Dermis microvascular lymphatic vessel endothelial cell (primary cell): ENCODE data around the gene GABRB3. TPM values are rescaled to one million over a fixed set of nuclear protein-coding genes. Genes with fewer than 3 reads are reported as not detected.
"Not testable (repeated sequence)": the region's sequence is repeated elsewhere in the genome, so short reads cannot be mapped to it uniquely, and the experiment has no call there.

Experiments
- DNase-seq, 2 donors: peaks; one replicate each; pipeline versions ENCODE4 v3.0.0 to v3.0.0-alpha.2; 2010; ENCODE audit warnings: low read depth in 2 of 2
- total RNA-seq: library from RNA; depleted of rRNA; stranded (reverse); fragments of >200 nt; gene quantifications from 2 replicates; pipeline ENCODE4 v1.2.1, GENCODE V29; 2014

The GABRB3 gene
- total RNA-seq, 1 donor from 2014 or later = 0.13 TPM

DNA sequence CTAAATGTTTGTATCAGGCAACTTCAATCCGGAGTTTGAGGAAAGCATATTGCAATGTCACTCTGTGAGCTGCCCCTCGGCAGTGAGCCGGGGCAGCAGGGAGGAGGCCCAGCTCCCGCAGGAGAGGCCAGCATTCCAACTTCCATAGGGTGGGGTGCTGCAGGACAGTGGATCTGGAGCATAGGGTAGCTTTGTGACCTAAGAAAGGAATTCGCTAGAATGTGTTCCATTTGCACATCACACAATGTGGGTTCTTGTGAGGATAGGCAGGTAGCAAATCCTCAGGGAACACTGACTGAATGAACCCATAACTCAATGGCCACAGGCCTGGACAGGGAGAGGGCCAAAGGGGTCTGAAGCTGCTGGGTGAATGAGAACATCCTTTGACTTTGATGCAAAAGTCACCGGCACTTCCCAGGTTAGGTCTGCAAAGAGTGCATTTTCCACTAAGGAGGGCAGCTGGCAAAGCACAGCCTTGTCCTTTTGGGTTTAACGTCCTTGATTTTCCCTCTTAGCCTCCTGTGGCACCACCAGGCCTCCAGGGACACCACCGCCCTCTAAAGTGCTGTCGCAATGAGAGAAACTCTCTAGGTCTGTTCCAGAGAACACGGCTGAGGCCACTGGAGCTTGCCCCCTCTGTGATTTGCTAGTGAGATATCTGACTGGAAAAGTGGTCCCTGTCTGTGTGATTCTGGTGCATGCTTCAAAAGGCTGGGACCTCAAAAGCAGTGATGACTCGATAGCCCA is 36.2 kb downstream of the GABRB3 start:
- no peak for DNase-seq

DNA sequence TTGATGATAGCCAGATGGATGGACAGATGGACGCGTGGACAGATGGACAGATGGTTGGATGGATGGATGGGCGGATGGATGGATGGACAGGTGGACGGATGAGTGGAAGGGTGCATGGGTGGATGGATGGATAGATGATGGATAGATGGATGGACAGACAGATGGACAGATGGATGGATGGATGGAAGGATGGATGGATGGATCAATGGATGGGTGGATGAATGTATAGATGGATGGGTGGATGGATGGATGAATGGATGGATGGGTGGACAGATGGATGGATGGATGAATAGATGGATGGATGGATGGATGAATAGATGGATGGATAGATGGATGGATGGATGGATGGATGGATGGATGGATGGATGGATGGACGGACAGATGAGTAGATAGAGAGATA is 40.9 kb downstream of the GABRB3 start:
- DNase-seq = no peak

DNA sequence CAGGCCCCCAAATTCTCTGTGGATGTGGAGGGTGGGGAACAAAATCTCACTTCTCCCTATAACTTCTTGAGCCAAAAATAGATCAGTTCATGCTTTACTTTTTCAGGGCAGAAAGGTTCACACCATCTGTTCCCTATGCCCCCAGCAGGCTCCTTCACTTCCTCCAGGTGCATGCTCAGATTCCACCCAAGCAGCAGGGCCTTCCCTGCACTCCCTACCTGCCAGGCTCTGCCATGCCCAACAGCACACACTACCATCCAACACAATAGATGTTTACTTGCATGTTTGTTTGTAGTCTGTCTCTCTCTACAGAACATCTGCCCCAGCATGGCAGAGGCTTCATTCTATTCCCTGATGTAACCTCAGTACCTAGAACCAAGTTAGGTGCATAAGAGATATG is 43.3 kb downstream of the GABRB3 start:
- no peak for DNase-seq

DNA sequence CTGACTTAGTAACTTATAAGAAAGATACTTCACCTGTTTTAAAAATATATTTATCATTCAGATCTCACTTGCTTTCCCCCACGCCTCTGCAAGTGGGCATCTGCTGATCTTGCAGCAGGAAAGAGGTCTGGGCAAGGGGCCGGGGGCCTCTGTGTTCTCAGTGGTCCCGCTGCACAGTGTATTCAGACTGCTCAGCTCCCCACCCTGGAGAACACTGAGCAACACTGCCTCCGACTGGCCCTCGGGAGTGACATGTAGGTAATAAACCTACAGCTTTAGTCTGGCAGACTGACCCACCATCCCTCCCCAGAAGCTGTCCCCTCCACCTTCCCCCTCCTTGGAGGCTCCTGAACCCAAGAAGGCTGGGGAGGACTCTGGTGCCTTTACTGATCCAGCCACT is 43.8 kb downstream of the GABRB3 start:
- no peak for DNase-seq

DNA sequence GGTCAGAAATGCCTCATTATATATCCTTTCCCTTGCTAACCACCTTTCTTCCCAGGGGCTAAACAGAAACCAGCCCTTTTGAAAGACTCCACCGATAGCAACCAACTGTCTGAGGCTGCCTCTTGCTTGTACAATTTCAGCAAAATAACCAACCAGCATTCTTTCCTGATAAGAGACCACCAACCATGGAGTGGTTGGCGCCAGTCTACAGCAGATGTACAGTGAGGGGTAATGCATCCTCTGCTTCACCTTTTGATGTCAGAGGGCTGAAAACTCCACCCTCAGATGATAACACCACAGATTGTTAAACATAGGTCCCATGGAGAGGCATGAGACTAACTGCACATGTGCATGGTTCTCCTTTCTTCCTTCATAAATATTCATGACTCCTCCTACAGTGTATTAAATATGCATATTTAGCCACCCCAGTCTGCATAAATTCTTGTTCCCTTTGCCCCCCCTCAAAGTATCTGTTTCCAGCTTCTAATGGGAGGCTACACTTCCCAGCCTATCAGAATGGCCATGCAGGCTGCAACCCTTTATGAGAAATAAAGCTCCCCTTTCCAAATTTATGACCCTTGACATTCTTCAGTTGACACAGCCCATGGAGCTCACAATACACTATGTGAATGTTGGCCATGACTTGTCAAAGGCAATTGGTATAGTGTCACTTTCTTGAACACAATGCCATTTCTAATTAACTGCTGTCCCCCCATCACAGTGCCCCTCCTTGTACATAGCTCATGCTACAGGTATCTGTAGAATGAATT is 48.3 kb downstream of the GABRB3 start:
- DNase-seq = no peak

DNA sequence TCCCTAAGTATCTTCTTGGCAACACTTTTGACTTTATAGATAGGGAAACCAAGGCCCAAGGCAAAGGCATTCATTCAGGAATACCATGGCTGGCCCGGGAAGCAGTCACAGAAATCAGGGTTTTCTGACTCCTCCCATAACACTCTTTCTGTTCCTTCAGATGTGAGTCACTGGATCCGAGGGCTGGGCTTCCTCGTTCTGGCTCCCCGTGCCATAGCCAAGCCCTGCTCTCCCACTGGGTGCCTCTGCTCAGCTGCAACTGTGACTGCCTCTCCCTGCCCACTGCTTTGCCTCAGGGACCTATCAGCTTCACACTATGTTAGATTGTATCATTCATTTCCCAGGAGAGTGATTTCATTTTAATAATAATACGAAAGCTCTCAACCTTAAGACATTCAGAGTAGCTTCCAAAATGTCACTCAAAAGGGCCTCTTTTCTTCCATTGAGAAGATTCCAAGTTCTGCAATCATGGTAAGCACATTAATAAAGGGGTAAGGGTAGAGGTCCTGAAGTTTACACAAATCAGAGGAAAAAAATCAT is 50.2 kb downstream of the GABRB3 start:
- no peak for DNase-seq

DNA sequence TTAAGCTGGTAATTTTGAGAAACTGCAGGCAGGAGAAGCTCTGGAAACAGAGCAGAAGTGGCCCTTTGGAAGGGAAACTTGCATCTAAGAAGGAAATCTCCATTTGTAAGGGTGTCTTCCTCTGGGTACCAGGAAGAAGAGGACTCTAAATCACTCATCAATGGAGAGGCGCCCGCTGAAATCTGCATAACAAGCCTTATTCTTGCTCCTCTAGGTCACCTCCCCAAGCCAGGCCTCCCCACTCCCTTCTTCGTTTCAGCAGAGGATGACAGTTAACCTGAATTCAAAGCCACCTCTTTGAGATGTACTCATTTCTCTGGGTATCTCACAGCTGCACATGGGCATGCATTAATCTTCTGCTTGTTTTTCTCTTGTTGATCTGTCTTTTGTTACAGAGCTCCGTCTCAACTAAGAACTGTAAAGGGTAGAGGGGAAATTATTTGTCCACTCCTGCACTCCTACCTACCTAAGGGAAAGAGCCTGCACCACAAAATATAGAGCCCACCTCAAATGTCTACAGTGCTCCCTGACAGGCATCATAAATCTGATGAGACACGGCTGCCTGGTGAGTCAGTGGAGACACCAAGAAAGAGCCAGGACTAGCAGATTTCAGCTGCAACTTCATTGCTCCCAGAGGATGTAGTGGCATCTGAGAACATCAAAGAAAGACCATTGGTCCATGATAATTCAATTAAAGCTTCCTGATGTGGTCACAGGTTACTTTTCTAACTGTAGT is 51.5 kb downstream of the GABRB3 start:
- no peak for DNase-seq

DNA sequence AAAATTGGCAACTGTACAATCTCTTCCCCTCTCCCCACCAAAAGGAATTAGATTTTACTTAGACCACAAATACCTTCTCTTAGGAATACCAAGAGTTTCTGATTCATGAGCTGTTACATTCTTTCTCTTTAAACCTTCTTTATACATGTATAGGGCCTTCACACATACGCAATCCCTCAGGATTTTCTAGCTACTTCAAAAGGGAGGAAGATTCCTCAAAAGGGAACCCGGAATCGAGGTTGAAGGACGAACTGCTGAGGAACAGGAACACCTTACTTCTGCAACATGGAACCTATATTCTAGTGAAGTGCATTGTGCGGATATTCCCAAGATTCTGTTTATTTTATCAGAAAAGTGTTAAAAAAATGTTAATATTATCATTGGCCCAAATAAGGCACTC is 52.3 kb downstream of the GABRB3 start:
- no peak for DNase-seq

DNA sequence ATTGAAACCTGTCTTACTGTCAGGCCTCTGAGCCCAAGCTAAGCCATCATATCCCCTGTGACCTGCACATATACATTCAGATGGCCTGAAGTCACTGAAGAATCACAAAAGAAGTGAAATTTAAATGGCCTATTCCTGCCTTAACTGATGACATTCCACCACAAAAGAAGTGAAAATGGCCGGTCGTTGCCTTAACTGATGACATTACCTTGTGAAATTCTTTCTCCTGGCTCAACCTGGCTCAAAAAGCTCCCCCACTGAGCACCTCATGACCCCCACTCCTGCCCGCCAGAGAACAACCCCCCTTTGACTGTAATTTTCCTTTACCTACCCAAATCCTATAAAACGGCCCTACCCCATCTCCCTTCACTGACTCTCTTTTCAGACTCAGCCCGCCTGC is 53.0 kb downstream of the GABRB3 start:
- DNase-seq = not testable (repeated sequence)

DNA sequence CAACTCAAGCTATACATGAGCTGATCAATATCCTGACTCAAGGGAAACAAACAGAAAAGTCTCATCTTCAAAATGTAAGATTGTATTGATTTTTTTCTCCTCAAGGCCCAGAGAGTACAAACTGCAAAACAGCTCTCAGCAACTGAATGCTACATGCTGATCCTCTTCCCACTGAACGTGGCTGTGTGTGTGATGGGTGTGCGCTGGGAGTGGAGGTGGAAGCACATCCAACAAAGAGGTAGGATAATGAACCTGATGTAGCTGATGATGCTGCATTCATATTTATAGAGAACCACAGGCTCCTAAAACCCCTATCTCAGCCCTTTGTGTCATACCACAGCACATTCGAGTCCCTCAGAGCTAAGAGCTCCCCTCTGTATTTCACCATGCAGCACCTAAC is 56.8 kb downstream of the GABRB3 start:
- DNase-seq = no peak

DNA sequence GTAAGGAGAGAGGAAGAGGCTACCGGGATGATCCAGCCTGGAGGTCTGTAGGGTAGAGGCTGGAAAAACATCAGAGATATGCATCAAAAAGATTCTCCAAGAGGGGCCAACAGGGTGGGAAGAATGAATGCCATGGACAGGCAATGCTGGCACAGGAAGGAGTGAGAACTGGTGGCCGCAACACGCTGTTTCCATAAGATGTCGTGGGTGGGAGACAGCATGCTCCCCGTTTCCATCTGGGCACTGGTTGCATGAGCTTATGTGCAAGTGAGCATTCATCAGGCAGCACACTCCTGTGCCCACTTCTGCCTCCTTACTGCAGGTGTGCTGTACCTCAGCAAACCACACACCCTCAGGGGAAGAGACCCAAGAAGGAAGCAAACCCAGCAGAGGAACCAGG is 59.4 kb downstream of the GABRB3 start:
- DNase-seq = no peak

DNA sequence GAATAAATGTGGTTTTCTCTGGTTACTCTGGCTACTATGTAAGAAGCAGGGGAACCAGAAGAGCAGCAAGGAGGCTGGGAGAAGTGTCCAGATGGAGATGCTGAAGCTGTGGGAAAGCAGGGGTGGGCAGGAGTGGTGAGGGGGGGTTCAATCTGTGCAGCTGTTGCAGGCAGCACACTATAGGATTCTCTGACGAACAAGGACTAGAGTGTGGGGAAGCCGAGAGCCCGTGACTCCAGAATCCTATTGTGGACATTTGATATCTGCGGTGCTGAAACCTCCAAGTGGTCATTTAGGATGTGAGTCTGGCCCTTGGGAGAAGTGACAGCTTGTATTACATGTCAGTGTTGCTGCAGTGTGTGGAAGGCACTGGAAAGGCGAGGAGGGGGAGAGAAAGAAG is 60.5 kb downstream of the GABRB3 start:
- DNase-seq = no peak

DNA sequence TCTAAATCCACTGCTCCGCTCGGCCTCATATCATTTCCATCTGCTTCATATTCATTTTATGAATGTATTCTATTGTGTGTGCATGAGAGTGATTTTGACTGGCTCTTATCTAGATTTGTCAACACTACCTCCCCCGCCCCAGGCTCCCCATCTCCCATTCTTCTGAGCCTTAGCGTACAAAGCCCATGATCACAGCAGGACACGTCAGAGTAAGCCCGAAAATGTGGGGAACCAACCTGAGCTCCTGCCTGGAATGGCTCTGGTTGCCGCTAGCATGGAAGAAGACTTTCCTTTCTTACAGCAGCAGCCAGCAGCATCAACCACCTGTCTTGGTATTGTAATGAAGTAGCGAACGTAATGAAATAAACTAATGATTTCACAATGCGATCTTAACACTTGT is 61.4 kb downstream of the GABRB3 start:
- DNase-seq = no peak

DNA sequence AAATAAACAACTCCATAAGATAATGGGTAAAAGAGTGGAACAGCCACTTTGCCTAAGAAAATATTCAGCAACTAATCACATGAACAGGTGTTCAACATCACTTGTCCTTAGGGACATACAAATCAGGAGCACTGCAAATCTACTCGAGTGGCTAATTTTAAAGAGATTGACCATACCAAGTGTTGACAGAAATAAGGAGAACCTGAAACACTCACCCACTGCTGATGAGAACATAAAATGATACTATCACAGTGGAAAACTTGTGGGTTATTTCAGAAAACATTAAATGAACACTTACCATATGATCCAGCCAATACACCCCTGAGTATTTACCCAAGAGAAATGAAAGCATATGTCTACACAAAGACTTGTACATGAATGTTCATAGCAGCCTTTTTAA is 70.5 kb downstream of the GABRB3 start:
- no peak for DNase-seq

DNA sequence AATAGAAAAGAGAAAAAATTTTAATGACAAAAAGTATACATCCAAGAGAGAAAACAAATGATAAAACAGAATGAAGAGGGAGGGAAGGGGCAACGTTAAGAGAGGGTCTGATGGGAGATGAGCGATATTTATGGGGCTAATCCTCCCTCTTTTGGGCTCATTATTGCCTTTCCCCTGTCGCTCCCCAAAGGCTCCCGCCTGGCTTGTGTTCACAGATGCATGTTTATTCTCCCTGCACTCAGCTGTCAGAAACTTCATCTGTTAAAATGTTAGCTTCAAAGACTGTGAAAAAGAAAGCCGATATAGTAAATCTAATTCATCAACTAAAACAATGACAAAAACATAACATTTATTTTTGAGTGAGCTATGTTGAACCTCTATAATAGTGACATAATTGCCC is 74.3 kb downstream of the GABRB3 start:
- DNase-seq = no peak

DNA sequence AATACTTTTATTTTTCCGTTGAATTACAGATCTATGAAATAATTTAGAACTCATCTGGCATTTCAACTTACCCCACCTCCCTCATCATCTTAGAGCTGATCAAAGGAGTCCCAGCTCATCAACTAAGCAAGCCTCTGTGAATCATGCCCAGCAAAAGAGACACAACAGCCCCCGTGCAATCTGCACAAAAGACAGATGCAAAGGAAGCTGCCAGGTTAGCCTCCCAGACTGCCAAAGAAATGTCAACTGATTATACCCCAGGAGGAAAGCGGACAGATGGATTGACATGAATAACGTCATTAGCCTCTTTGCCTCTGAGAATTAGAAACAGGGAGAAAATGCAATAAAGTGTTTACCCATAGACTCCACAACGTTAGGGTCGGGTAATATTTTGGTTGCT is 75.0 kb downstream of the GABRB3 start:
- DNase-seq = no peak

DNA sequence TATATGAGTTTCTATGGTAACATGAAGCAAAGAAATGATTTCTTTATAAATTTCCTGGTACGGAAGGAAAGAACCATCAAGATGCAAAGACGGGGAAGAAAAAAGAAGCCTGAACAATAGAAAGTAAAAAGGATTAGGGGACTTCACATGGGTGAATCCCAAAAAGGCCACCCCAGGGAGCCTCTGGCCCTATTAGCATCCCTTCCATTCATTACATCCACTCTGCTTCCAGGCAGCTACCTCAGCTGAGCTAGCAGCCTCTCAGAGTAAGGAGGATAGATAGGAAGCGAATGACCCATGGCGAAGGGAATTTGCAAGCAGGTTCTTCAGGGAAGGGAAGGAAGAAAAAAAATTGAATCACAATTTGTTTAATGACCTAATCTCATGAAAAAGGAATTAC is 81.6 kb downstream of the GABRB3 start:
- no peak for DNase-seq

DNA sequence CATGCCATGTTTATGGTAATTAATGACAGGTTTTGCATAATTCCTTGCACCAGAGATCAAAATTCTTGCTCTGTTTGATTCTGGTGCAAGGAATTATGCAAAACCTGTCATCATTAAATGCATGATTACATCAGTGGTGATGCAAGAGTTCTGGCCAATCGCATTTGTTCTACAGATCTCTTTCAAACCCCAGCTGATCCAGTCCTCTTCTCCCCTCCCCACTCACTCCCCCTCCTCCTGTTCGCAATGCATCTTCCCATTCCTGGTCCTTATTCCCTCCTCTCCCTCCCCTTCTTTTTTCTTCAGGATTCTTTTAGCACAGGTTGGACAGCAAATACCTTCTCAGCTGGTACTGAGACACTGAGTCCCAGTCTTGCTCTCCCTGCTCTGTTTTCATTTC is 82.1 kb downstream of the GABRB3 start:
- DNase-seq = no peak

DNA sequence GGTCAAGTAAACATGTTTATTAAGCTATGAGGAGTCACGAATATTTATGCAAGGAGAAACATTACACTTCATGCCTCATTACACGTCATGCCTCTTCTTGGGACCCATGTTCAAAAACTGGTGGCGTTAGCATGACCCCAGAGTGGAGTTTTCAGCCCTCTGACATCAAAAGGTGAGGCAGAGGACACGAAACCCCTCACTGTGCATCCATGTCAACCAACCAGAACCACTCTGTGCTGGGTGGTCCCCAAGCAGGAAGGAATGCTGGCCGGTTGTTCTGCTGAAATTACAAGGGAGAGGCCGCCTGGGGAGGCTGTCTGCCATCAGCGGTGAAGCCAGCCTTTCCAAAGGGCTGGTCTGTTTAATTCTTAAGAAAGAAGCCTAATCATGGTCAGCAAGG is 83.4 kb downstream of the GABRB3 start:
- no peak for DNase-seq

DNA sequence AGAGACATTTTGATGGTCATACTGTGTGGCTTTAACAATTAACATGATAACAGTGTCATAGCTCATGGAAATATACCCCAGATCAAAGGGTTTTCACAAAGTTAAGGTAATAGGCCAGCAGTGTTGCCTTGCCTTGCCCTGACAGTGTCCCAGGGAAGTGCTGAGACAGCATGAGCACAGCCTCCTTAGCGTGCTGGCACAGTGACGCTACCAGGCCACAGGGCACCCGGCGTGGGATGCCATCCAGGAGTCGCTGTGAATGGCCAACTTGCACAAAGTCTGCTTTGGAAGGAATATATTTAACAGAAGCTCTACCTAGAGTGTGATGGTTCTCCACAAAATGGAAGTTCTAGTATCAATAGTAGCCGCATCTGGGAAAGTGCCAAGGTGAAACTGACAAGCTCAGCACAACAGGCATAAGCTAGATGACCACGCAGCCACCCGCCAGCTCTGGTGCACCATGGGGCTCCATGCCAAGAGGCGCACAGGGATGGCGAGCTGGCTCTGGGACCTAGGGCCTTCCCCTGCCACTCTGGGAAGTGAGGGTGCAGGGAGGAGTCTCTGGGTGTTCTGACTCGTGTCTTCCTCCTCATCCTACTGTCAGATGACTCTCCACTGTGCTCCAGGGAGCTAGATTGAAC is 86.2 kb downstream of the GABRB3 start:
- DNase-seq = no peak

DNA sequence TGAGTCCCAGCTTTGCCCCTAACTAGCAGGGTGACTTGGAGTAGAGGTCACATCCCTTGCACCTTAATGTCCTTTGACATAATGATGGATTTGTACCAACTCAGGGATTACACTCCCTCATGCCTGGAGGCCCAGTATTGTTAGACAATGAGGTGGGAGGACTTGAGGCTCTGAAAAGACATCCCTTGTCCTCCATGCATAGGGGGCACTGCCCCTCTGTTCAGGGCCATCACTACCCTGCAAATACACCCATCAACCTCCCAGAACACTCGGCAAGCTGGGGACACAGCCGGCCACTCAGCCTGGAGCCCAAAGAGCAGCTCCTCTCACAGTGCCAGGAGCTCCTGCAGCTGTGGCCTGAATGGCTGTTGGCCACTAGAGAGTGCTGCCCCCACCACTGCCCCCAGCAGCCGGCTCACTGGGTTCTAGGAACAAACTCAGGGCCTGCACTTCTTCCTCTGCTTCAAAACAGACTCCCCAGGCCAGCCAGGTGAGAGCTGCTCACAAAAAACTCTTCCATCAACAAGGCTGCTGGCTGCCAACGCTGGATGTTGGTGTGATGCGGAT is 90.2 kb downstream of the GABRB3 start:
- DNase-seq = no peak
